GM10266 (cell line): ENCODE results near the gene PCBP3.

Source experiments
- DNase-seq: peaks from one replicate; pipeline ENCODE4 v3.0.0; 2012; ENCODE audit errors: extremely low spot score
- TF ChIP-seq, protein P1 (sequence below): IDR thresholded peaks from 2 replicates; pipeline ENCODE4 v1.5.1; 2012; ENCODE audit warnings: mild to moderate bottlenecking, low read depth; ENCODE audit not compliant: control insufficient read depth, insufficient read depth; ENCODE audit errors: missing control alignments

PCBP3 gene

DNA sequence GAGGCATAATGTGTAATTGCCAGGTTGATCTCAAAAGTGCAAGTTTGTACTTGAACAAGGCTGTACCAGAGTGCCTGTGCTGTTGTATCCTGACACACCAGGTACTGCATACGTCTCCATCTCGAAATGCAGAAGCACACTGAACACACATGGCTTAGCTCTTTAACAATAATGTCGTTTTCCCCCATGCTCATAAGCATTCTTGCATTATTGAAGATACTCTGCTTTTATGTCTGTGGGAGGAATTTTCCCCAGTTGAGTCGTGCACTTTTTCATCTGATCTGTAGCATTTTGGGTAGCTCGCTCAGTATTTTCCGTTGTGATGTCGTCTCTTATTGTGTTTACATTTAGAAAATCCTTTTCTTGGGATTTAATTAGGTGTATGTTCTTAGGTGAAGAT, 98.7 kb downstream of the PCBP3 start:
- DNase-seq: no peak
- TF ChIP-seq, protein P1, sequence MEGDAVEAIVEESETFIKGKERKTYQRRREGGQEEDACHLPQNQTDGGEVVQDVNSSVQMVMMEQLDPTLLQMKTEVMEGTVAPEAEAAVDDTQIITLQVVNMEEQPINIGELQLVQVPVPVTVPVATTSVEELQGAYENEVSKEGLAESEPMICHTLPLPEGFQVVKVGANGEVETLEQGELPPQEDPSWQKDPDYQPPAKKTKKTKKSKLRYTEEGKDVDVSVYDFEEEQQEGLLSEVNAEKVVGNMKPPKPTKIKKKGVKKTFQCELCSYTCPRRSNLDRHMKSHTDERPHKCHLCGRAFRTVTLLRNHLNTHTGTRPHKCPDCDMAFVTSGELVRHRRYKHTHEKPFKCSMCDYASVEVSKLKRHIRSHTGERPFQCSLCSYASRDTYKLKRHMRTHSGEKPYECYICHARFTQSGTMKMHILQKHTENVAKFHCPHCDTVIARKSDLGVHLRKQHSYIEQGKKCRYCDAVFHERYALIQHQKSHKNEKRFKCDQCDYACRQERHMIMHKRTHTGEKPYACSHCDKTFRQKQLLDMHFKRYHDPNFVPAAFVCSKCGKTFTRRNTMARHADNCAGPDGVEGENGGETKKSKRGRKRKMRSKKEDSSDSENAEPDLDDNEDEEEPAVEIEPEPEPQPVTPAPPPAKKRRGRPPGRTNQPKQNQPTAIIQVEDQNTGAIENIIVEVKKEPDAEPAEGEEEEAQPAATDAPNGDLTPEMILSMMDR: no peak

DNA sequence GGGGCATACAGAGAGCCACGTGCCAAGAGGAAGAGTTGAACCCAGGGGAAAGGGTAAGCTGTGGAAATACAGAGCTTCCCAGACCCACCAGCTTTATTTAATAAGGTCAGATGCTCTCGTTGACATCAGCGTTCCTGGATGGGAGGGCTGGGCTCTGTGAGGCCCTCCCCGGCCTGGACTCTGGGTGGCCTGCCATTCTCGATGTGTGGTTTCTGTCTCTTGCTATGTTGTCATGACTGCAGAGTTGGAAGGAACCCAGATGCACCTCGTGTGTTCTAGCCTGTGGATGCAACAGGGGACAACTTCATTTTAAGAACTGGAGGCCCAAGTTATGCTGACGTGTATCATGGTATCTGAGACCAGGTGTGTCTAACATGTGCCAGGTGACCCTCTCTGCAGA, 101.7 kb downstream of the PCBP3 start:
- DNase-seq: no peak
- TF ChIP-seq, protein P1: no peak

DNA sequence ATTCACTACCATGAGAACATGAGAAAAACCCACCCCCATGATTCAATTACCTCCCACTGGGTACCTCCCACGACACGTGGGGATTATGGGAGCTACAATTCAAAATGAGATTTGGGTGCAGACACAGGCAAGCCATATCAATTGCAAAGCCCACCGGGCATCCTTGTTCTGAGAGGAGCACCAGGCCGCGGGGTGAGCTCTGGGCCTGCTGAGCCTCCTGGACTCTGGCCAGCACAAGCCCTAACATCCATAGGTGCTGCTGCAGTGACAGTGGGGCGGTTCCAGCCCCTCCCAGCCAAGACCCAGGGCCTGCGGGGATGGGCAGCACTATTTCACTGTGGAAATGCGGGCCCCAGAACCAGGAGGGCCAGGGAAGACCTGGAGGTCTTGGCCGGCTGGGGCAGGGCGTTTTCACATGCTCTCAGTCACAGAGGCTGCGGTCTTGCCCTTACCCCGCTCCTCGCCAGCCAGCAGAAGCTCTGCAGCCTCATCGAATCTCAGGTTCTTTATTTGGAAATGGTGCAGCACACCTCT, 103.8 kb downstream of the PCBP3 start:
- TF ChIP-seq, protein P1: no peak
- no peak for DNase-seq

DNA sequence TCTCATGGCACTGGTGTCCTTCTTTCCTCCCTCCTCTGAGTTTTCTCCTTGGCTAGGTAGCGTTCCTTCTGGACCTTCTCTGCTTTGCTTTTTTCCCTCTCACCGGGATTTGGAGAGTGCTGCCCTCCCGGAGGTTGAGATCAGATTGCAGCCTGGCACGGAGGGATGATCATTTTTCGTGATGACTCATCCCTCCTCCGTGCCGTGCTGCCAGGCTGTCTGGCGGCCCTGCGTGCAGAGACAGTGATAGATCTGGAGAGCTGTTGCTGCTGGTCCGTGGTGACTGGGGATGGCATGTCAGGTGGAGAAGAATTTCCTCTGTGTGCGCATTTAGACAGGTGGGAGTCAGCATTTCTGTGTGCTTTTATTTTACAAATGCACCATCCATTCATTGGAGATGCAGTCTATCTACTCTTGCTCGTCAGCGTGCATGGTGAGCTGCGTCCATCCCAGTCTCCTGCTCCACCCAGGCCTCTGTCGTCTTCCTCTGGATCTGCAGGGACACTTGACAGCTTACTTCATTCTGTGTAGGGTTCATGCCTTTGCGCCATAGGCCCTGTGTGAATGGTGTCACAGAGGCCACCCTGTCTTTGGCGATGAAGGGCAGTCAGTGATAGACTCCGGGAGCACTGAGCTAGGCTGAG, 104.4 kb downstream of the PCBP3 start:
- TF ChIP-seq, protein P1: no peak
- no peak for DNase-seq

DNA sequence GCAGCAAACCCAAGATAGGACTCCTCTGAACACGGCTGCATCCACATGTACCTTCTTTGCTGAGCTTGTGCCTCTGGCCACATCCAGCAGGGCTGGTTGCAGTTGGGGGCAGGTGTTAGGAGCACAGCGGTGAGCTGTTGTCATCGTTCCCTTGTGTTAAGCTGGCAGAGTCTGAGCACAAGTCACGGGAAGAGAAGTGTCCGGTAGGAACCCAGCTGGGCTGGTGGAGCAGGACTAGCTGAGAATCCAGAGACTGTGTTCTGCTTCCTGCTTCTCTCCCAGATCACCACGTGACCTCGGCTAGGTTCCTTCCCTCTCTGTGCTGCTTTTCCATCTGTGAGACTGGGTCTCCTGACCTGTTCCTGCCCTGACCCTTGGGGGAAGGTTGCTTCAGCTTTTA, 105.1 kb downstream of the PCBP3 start:
- TF ChIP-seq, protein P1: no peak
- DNase-seq: no peak

DNA sequence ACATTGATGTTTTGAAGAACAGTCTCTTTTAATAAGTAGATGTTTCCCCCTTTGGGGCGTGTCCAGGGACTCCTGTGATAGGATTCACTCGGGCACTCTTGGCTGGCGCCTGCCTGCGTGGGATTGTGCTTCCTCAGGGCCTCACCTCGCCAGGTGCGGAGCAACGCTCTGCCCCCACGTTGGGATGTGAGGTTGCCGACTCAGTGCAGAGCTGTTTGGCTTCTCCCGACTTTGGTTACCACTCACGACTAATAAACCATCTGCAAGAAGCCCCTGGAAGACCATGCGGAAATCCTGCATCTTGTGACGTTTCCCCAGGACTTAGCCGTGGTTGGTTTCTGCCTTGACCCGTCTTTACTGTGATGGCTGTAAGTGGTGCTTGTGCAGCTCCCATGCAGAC, 106.4 kb downstream of the PCBP3 start:
- DNase-seq: no peak
- TF ChIP-seq, protein P1: no peak

DNA sequence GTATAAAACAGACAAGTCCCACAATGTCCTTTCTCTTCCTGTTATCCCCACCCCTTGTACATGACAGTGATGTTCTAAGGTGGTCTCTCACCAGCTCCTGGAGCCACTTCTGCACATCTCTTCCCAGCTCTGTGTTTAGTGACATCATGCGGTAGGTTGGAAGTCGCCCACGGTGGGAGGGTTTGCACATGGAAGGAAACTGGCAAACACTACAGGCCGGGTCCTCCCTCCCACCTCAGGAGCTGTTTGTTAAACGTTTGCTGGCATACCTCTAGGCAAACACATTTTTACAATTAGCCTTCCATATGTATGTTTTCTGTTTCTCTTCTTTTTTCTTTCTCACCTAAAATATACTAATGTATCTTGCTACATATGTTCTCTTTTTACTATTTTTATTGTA, 107.4 kb downstream of the PCBP3 start:
- DNase-seq: no peak
- TF ChIP-seq, protein P1: no peak
